Testis (tissue), 2 donors: ENCODE measurements around the gene MAP3K4.

Experiments used
- POLR2A ChIP-seq: fragments of 450-650 bp; IDR thresholded peaks from one replicate; pipeline ENCODE4 v1.6.1; 2017; ENCODE audit warnings: antibody characterized with exemption, mild to moderate bottlenecking, moderate library complexity
- TF ChIP-seq, protein P1 (sequence below), 3 experiments: fragments of 450-650 bp in 2 of 3; fragments of 200-600 bp in 1 of 3; sonication (generic) in 1 of 3; IDR thresholded peaks; one replicate each; pipeline ENCODE4 v1.5.1; 2016 to 2019; ENCODE audit warnings: antibody characterized with exemption in 3 of 3, mild to moderate bottlenecking in 2 of 3, moderate library complexity in 1 of 3

- TF ChIP-seq, protein P1, sequence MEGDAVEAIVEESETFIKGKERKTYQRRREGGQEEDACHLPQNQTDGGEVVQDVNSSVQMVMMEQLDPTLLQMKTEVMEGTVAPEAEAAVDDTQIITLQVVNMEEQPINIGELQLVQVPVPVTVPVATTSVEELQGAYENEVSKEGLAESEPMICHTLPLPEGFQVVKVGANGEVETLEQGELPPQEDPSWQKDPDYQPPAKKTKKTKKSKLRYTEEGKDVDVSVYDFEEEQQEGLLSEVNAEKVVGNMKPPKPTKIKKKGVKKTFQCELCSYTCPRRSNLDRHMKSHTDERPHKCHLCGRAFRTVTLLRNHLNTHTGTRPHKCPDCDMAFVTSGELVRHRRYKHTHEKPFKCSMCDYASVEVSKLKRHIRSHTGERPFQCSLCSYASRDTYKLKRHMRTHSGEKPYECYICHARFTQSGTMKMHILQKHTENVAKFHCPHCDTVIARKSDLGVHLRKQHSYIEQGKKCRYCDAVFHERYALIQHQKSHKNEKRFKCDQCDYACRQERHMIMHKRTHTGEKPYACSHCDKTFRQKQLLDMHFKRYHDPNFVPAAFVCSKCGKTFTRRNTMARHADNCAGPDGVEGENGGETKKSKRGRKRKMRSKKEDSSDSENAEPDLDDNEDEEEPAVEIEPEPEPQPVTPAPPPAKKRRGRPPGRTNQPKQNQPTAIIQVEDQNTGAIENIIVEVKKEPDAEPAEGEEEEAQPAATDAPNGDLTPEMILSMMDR (IDR thresholded peaks at IDR 0.05), result no peak
- no peak for TF ChIP-seq POLR2A
These were observed 7.2 kb downstream of the MAP3K4 start for GRCh38 chr6:160998766-160999165.
